ENCODE results near the gene PTMS.

PTMS gene

GRCh38 chr12:6779708-6780432, 13.7 kb downstream of the PTMS start (continued):
- TF ChIP-seq ZNF202 (tag by site-specific recombination; IDR thresholded peaks at IDR 0.05; ENCODE audit: borderline replicate concordance) (no peak), ZNF488 (tag by site-specific recombination; IDR thresholded peaks at IDR 0.05) (no peak), BCL6B (tag by site-specific recombination; IDR thresholded peaks at IDR 0.05) (no peak), ZBTB6 (tag by site-specific recombination; IDR thresholded peaks at IDR 0.05) (no peak), KLF10 (tag by site-specific recombination; IDR thresholded peaks at IDR 0.05) (no peak)

- Histone ChIP-seq H3K9me3 (ENCODE audit: control insufficient read depth, insufficient read depth, low read depth, low read length) (no peaks in the 10 kb centered on the region), H3K4me3 (ENCODE audit: low read depth, low read length) (no peak overlapping the region), H3K36me3 (ENCODE audit: control insufficient read depth in 2 of 2, insufficient read depth in 1 of 2, low read length in 2 of 2) (no peaks in the 10 kb centered on the region), H3K27ac (ENCODE audit: extremely low read depth, low read depth, low read length) (no peak overlapping the region), H3K4me1 (ENCODE audit: control insufficient read depth, insufficient read depth, low read length) (peaks cover 7% of the 10 kb centered on the region)
- ChIA-PET CTCF (interaction anchor here (0.7 to 8.3 kb wide), 10 partner anchors 9 to 128 kb away, joined by 3 to 71 read pairs (median 4); partner anchors contain the start of genes CD4, MLF2, PTMS and USP5), POLR2A (interaction anchor here (0.6 to 1.1 kb wide), 3 partner anchors 35 to 91 kb away, joined by 3 to 4 read pairs (median 4); partner anchors contain the start of gene ZNF384)
- TF ChIP-seq ZNF133 (tag by site-specific recombination; IDR thresholded peaks at IDR 0.05) (no peak), ZNF600 (tag by site-specific recombination; IDR thresholded peaks at IDR 0.05) (no peak), PRDM1 (tag by site-specific recombination; IDR thresholded peaks at IDR 0.05) (no peak), ZNF521 (tag by site-specific recombination; IDR thresholded peaks at IDR 0.05) (no peak), ZNF175 (tag by site-specific recombination; IDR thresholded peaks at IDR 0.05) (no peak), OVOL3 (tag by site-specific recombination; IDR thresholded peaks at IDR 0.05) (no peak), ZBTB49 (tag by site-specific recombination; IDR thresholded peaks at IDR 0.05; ENCODE audit: low read depth) (no peak), ZNF202 (tag by site-specific recombination; IDR thresholded peaks at IDR 0.05; ENCODE audit: borderline replicate concordance) (no peak), ZFP3 (tag by site-specific recombination; IDR thresholded peaks at IDR 0.05; ENCODE audit: low read depth) (no peak), BCL6B (tag by site-specific recombination; IDR thresholded peaks at IDR 0.05) (no peak), ZNF585B (tag by site-specific recombination; IDR thresholded peaks at IDR 0.05) (no peak), PRDM6 (tag by site-specific recombination; IDR thresholded peaks at IDR 0.05) (no peak), GLIS1 (tag by site-specific recombination; IDR thresholded peaks at IDR 0.05) (no peak), YY2 (tag by site-specific recombination; IDR thresholded peaks at IDR 0.05) (no peak), ZNF121 (tag by site-specific recombination; IDR thresholded peaks at IDR 0.05) (no peak), ZNF169 (tag by site-specific recombination; IDR thresholded peaks at IDR 0.05) (no peak)
These were observed 14.4 kb downstream of the PTMS start for GRCh38 chr12:6780573-6780972.
